Esophagus muscularis mucosa (tissue), 4 donors: ENCODE measurements around the gene RBFA. TPM values are rescaled to one million over a fixed set of nuclear protein-coding genes. Genes with fewer than 3 reads are reported as not detected.
A peak's percentile ranks its signal among the peaks of the same experiment; 100 is the strongest.

Experiments used
- DNase-seq: peaks from one replicate; pipeline ENCODE4 v3.0.0-alpha.2; 2017; ENCODE audit errors: extremely low spot score
- H3K27ac ChIP-seq, 4 donors: fragments of 200-600 bp; sonication (generic); replicated peaks in 1 of 4; 1 replicate in 3 of 4; 2 replicates in 1 of 4; pipeline ENCODE4 v1.5.1; 2016 to 2019; ENCODE audit warnings: mild to moderate bottlenecking in 1 of 4
- H3K27me3 ChIP-seq, 4 donors: fragments of 200-600 bp; sonication (generic); one replicate each; pipeline versions ENCODE4 v1.5.1 to v1.6.0; 2016 to 2019
- H3K36me3 ChIP-seq, 4 donors: fragments of 200-600 bp; sonication (generic); one replicate each; pipeline ENCODE4 v1.5.1; 2016 to 2019
- H3K4me1 ChIP-seq, 4 donors: fragments of 200-600 bp; sonication (generic); one replicate each; pipeline ENCODE4 v1.5.1; 2016 to 2019
- H3K4me3 ChIP-seq, 4 donors: fragments of 200-600 bp; sonication (generic); 1 replicate in 2 of 4; 2 replicates in 2 of 4; pipeline ENCODE4 v1.5.1; 2016 to 2019; ENCODE audit warnings: mild to moderate bottlenecking in 4 of 4, moderate library complexity in 1 of 4
- H3K9me3 ChIP-seq, 4 donors: fragments of 200-600 bp; sonication (generic); 1 replicate in 3 of 4; 2 replicates in 1 of 4; pipeline ENCODE4 v1.5.1; 2016 to 2019
- EP300 ChIP-seq: sonication (generic); formaldehyde crosslinking; IDR thresholded peaks from one replicate; pipeline ENCODE4 v1.6.1; 2017; ENCODE audit warnings: antibody characterized with exemption
- POLR2A ChIP-seq: fragments of 450-650 bp; IDR thresholded peaks from one replicate; pipeline ENCODE4 v1.6.1; 2017; ENCODE audit warnings: antibody characterized with exemption, moderate library complexity, mild to moderate bottlenecking, low read depth
- POLR2AphosphoS5 ChIP-seq, 2 donors: sonication (generic); formaldehyde crosslinking; IDR thresholded peaks; one replicate each; pipeline ENCODE4 v1.6.1; 2017; ENCODE audit warnings: antibody characterized with exemption in 2 of 2
- WGBS: methylation state at CpG from one replicate; pipeline ENCODE4 v1.1.5; 2018; 5-methylcytosine and 5-hydroxymethylcytosine counted together
- intact Hi-C: fragments of 100-400 bp; cut with DNase I; formaldehyde crosslinking; loops from one replicate; pipeline ENCODE4 v1.15.1; 2023
- total RNA-seq, 4 donors: library from RNA; depleted of rRNA; stranded (reverse); fragments of >200 nt; gene quantifications; one replicate each; pipeline versions ENCODE4 v1.1.0 to v1.2.1, GENCODE V29; 2016
- TF ChIP-seq, protein P1 (sequence below), 3 experiments: fragments of 200-600 bp in 2 of 3; fragments of 450-650 bp in 1 of 3; sonication (generic) in 2 of 3; IDR thresholded peaks; one replicate each; pipeline ENCODE4 v1.5.1; 2017 to 2019; ENCODE audit warnings: antibody characterized with exemption in 3 of 3, mild to moderate bottlenecking in 2 of 3, moderate library complexity in 1 of 3

RBFA gene
- total RNA-seq, 4 donors from 2014 or later: 22.0 to 32.0 (median 25.6) TPM

DNA sequence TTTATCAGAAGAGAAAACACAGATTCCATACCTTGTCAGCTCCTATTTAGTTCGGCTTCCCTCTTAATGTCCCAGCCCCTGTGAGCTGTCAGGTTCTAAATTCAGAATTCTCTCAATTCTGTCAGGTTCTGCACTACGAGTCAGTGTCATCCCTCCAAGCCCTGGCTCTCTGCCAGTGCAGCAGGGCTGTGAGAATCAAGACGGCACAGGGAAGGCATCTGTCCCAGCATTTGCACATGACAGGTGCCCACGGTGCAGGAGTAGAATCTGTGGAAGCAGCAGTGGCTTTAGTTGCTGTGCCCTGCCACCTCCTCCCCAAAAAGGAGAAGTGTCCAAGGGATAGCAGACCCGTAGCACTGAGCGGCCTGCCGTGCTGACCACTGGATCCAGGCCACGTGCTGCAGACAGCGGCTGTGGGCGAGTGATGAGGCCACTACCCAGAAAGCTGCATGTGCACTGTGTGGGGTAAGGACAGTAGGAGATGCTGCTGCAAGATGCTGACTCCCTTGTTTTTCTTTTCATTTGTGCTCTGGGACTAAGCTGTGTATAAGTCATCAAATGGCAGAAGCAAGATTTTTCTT lies 12.8 kb downstream of the RBFA start:
- Histone ChIP-seq H3K36me3 (peaks cover 0 to 84% (median 66%) of the 10 kb centered on the region in 4 donors), H3K4me1 (no peaks in the 10 kb centered on the region), H3K27ac (no peak overlapping the region), H3K4me3 (no peak overlapping the region), H3K27me3 (no peaks in the 10 kb centered on the region), H3K9me3 (no peaks in the 10 kb centered on the region)
- 85% methylated on average over 9 of the region's 10 CpGs for WGBS
- DNase-seq: no peak
- TF ChIP-seq, protein P1, sequence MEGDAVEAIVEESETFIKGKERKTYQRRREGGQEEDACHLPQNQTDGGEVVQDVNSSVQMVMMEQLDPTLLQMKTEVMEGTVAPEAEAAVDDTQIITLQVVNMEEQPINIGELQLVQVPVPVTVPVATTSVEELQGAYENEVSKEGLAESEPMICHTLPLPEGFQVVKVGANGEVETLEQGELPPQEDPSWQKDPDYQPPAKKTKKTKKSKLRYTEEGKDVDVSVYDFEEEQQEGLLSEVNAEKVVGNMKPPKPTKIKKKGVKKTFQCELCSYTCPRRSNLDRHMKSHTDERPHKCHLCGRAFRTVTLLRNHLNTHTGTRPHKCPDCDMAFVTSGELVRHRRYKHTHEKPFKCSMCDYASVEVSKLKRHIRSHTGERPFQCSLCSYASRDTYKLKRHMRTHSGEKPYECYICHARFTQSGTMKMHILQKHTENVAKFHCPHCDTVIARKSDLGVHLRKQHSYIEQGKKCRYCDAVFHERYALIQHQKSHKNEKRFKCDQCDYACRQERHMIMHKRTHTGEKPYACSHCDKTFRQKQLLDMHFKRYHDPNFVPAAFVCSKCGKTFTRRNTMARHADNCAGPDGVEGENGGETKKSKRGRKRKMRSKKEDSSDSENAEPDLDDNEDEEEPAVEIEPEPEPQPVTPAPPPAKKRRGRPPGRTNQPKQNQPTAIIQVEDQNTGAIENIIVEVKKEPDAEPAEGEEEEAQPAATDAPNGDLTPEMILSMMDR (IDR thresholded peaks at IDR 0.05): no peak
- TF ChIP-seq EP300: no peak
- intact Hi-C loops: no loop called here

DNA sequence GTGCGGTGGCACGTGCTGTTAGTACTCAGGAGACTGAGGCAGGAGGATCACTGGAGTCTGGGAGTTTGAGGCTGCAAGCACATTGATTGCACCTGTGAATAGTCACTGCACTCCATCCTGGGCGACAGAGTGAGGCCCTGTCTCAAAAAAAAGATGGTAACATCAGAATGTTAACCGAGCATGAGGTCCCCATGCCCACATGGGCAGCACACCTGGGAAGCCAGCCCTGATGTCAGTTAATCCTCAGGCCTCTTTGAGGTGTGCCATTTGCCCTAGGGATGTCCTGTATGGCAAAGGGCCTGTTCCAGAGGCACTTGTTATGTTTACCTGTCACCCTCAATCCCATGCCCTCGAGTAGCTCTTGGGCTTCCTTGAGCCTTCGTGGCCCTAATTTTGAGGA lies 16.6 kb downstream of the RBFA start:
- no peak overlapping the region for H3K4me3 ChIP-seq
- H3K9me3 ChIP-seq: peaks cover 0 to 21% (median 17%) of the 10 kb centered on the region in 4 donors
- no peaks in the 10 kb centered on the region for H3K4me1 ChIP-seq
- 93% methylated on average over 6 of the region's 6 CpGs for WGBS
- TF ChIP-seq POLR2AphosphoS5 (IDR thresholded peaks at IDR 0.05) (no peak), POLR2A (no peak)
- TF ChIP-seq, protein P1 (IDR thresholded peaks at IDR 0.05): no peak
- H3K27me3 ChIP-seq: no peaks in the 10 kb centered on the region
- no peak overlapping the region for H3K27ac ChIP-seq
- H3K36me3 ChIP-seq: peaks cover 0 to 46% (median 35%) of the 10 kb centered on the region in 4 donors
- no peak for DNase-seq
- intact Hi-C loops: no loop called here

DNA sequence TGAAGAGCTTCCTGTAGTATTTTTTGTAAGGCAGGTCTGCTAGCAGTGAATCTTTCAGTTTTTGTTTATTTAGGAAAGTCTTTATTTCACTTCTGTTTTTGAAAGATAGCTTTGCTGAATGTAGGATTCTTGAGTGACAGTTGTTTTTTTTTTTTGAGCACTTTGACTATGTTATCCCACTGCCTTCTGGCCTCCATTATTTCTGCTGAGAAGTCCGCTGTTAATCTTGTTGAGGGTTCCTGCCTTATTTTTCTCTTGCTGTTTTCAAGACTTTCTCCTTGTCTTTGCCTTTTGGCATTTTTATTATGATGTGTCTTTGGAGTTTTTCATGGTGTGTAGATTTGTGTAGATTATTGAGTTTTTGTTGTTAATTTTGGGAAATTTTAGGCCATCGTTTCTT lies 21.9 kb downstream of the RBFA start:
- Histone ChIP-seq H3K27me3 (no peaks in the 10 kb centered on the region), H3K27ac (no peak overlapping the region), H3K36me3 (peaks cover 0 to under 1% (median 0%) of the 10 kb centered on the region in 4 donors), H3K4me3 (no peak overlapping the region), H3K9me3 (peaks cover 0 to 34% (median 21%) of the 10 kb centered on the region in 4 donors), H3K4me1 (no peaks in the 10 kb centered on the region)
- TF ChIP-seq POLR2AphosphoS5 (IDR thresholded peaks at IDR 0.05): no peak
- no peak for TF ChIP-seq EP300
- DNase-seq: no peak
- WGBS: 95% methylated on average over 2 of the region's 2 CpGs
- intact Hi-C loops: no loop called here

DNA sequence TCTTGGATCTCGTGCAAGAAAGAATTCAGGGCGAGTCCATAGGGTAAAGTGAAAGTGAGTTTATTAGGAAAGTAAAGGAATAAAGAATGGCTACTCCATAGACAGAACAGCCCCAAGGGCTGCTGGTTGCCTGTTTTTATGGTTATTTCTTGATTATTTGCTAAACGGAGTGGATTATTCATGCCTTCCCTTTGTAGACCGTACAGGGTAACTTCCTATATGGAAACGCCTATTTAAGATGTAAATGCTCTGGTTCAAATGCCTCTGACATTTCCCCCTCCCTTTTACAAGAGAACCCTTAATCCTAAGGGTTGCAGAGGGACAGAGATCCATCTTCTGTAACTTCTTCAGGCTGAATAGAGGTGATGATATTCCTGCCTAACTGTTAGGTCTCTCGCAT lies 25.7 kb downstream of the RBFA start:
- TF ChIP-seq POLR2A (no peak), POLR2AphosphoS5 (IDR thresholded peaks at IDR 0.05) (no peak), EP300 (no peak)
- TF ChIP-seq, protein P1 (IDR thresholded peaks at IDR 0.05): no peak
- intact Hi-C loops: no loop called here
- no peak overlapping the region for H3K27ac ChIP-seq

DNA sequence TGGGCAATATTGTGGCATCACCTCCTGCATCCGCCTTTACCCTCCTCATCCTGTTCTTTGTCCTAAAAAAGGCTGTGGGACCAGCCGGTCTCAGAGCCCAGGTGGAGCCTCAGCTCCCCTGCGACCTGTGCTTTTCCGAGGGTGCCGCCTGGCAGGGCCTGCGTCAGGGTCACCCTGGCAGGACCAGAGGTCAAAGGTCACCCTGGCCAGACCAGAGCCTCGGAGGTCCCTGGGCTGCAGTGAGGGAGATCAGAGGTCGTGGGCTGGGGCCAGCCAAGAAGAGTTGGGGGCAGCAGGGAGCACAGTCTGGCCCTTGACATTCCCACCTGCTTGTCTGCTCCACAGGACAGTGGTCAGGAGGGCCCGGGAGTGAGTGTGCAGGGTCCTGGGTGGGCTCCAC lies 31.5 kb downstream of the RBFA start:
- WGBS: 93% methylated on average over 5 of the region's 9 CpGs
- no peak overlapping the region for H3K27ac ChIP-seq
- no peaks in the 10 kb centered on the region for H3K27me3 ChIP-seq
- TF ChIP-seq POLR2AphosphoS5 (IDR thresholded peaks at IDR 0.05): no peak
- TF ChIP-seq POLR2A: no peak
- TF ChIP-seq, protein P1 (IDR thresholded peaks at IDR 0.05): no peak
- no peak for TF ChIP-seq EP300
- DNase-seq: peak; percentile 19
- H3K4me3 ChIP-seq: no peak overlapping the region
- intact Hi-C loops: no loop called here
- H3K4me1 ChIP-seq: no peaks in the 10 kb centered on the region
- no peaks in the 10 kb centered on the region for H3K36me3 ChIP-seq
- H3K9me3 ChIP-seq: peaks cover 0 to 5% (median 0%) of the 10 kb centered on the region in 4 donors

More for the DNA sequence above, 25.7 kb downstream of the RBFA start:
- Histone ChIP-seq H3K36me3 (no peaks in the 10 kb centered on the region), H3K9me3 (peaks cover 0 to 26% (median 10%) of the 10 kb centered on the region in 4 donors), H3K4me1 (no peaks in the 10 kb centered on the region), H3K4me3 (no peak overlapping the region), H3K27me3 (no peaks in the 10 kb centered on the region)
- 90% methylated on average over 6 of the region's 6 CpGs for WGBS
- DNase-seq: no peak
